ENCODE data around the gene LAMA5.

GRCh38 chr20:62336775-62337557 is 30.1 kb downstream of the LAMA5 start:
- TF ChIP-seq POLR2A (IDR thresholded peaks at IDR 0.05) (no peak), CTCF (IDR thresholded peaks at IDR 0.05) (no peak), POLR2AphosphoS5 (IDR thresholded peaks at IDR 0.05; ENCODE audit: insufficient read depth in 1 of 2, low read depth in 1 of 2) (no peak)

Measured in vagina (tissue), 2 donors.